PC-9 (cell line): Measurements from ENCODE around the gene C2CD2. TPM values are rescaled to one million over a fixed set of nuclear protein-coding genes. Genes with fewer than 3 reads are reported as not detected.

Experiments
- BruUV-seq: library from RNA; stranded (reverse); fragments of 400-500 nt; replicated peaks from 2 replicates; lab custom pipeline; 2021; lab: Mats Ljungman, UMichigan
- CTCF ChIA-PET: fragments of 300-600 bp; sonication (Branson Sonifier 250); formaldehyde crosslinking; loops from one replicate; lab custom pipeline; 2022; ENCODE audit warnings: antibody characterized with exemption; lab: Charles Lee
- POLR2A ChIA-PET: fragments of 300-600 bp; sonication (Branson Sonifier 250); formaldehyde crosslinking; loops from one replicate; lab custom pipeline; 2022; ENCODE audit warnings: antibody characterized with exemption; ENCODE audit not compliant: unreplicated experiment; lab: Charles Lee
- DNase-seq, 2 experiments: peaks; one replicate each; pipeline versions ENCODE4 v3.0.0 to v3.0.0-alpha.2; 2015 to 2022; ENCODE audit warnings: mixed read lengths in 1 of 2
- H2AFZ ChIP-seq: fragments of 200-600 bp; sonication (generic); 2 replicates; pipeline ENCODE4 v1.8.1; 2017; ENCODE audit warnings: antibody characterized with exemption
- H3F3A ChIP-seq: fragments of 200-600 bp; sonication (generic); 2 replicates; pipeline ENCODE4 v1.8.1; 2017; ENCODE audit warnings: antibody characterized with exemption, mild to moderate bottlenecking, low read depth; ENCODE audit not compliant: insufficient read depth
- H3K27ac ChIP-seq: fragments of 200-600 bp; sonication (generic); 2 replicates; pipeline ENCODE4 v1.6.1; 2016; ENCODE audit warnings: mixed run types
- H3K27me3 ChIP-seq: fragments of 200-600 bp; sonication (generic); 2 replicates; pipeline ENCODE4 v1.6.1; 2016; ENCODE audit warnings: low read depth, mixed run types; ENCODE audit not compliant: insufficient read depth
- H3K36me3 ChIP-seq: fragments of 200-600 bp; sonication (generic); 2 replicates; pipeline ENCODE4 v1.6.1; 2016; ENCODE audit warnings: low read depth, mixed run types
- H3K4me1 ChIP-seq: fragments of 200-600 bp; sonication (generic); replicated peaks from 2 replicates; pipeline ENCODE4 v1.6.1; 2016; ENCODE audit warnings: mixed run types; ENCODE audit not compliant: insufficient read depth
- H3K4me2 ChIP-seq: fragments of 200-600 bp; sonication (generic); 2 replicates; pipeline ENCODE4 v1.6.1; 2017; ENCODE audit warnings: mixed run types
- H3K4me3 ChIP-seq: fragments of 200-600 bp; sonication (generic); 2 replicates; pipeline ENCODE4 v1.6.1; 2016; ENCODE audit warnings: mixed run types
- H3K79me2 ChIP-seq: fragments of 200-600 bp; sonication (generic); 2 replicates; pipeline ENCODE4 v1.6.1; 2017; ENCODE audit warnings: low read depth, mixed run types
- H3K9me2 ChIP-seq: fragments of 200-600 bp; sonication (generic); 2 replicates; pipeline ENCODE4 v1.8.1; 2017; ENCODE audit warnings: mild to moderate bottlenecking; ENCODE audit not compliant: insufficient read depth
- H3K9me3 ChIP-seq: fragments of 200-600 bp; sonication (generic); 2 replicates; pipeline ENCODE4 v1.8.1; 2016; ENCODE audit warnings: low read depth; ENCODE audit not compliant: insufficient read depth
- H4K20me1 ChIP-seq: fragments of 200-600 bp; sonication (generic); 2 replicates; pipeline ENCODE4 v1.8.1; 2017; ENCODE audit not compliant: insufficient read depth
- CTCF ChIP-seq: fragments of 200-600 bp; sonication (generic); conservative IDR thresholded peaks from 2 replicates; pipeline ENCODE4 v1.6.1; 2017; ENCODE audit warnings: mixed run types, antibody characterized with exemption, mild to moderate bottlenecking, moderate library complexity
- EZH2 ChIP-seq: fragments of 200-600 bp; sonication (generic); IDR thresholded peaks from 2 replicates; pipeline ENCODE4 v1.8.0; 2017; ENCODE audit warnings: antibody characterized with exemption, low read depth
- intact Hi-C: fragments of 100-400 bp; cut with micrococcal nuclease; formaldehyde crosslinking; loops from one replicate; pipeline ENCODE4 v1.10.0; 2022; ENCODE audit not compliant: unreplicated experiment
- total RNA-seq: library from RNA; stranded (reverse); gene quantifications from 2 replicates; pipeline ENCODE4 v1.2.3, GENCODE V29; 2021

Gene C2CD2
- total RNA-seq, 1 experiment from 2014 or later = 26.8 TPM

GRCh38 chr21:41887667-41888066, 66.2 kb downstream of the C2CD2 start:
- no peaks in the 10 kb centered on the region for H3K79me2 ChIP-seq
- DNase-seq = no peak
- no peaks in the 10 kb centered on the region for H3F3A ChIP-seq
- CTCF ChIA-PET = no interaction called here
- H3K27me3 ChIP-seq = no peaks in the 10 kb centered on the region
- no peak overlapping the region for H3K4me2 ChIP-seq
- H2AFZ ChIP-seq = no peak overlapping the region
- peaks cover 18% of the 10 kb centered on the region for H3K4me1 ChIP-seq
- TF ChIP-seq CTCF (no peak), EZH2 (no peak)
- no peaks in the 10 kb centered on the region for H4K20me1 ChIP-seq
- H3K9me3 ChIP-seq = no peaks in the 10 kb centered on the region
- BruUV-seq = no TSS peak
- POLR2A ChIA-PET = no interaction called here
- H3K36me3 ChIP-seq = no peaks in the 10 kb centered on the region
- H3K4me3 ChIP-seq = no peak overlapping the region
- H3K27ac ChIP-seq = no peak overlapping the region
- intact Hi-C loops = no loop called here
- no peaks in the 10 kb centered on the region for H3K9me2 ChIP-seq

GRCh38 chr21:41886328-41886727, 67.5 kb downstream of the C2CD2 start:
- peaks cover 8% of the 10 kb centered on the region for H3K4me1 ChIP-seq
- no peak overlapping the region for H2AFZ ChIP-seq
- no peak overlapping the region for H3K4me3 ChIP-seq
- H3K27me3 ChIP-seq = no peaks in the 10 kb centered on the region
- H3K79me2 ChIP-seq = no peaks in the 10 kb centered on the region
- no peaks in the 10 kb centered on the region for H3K9me2 ChIP-seq
- ChIA-PET POLR2A (interaction anchor here (0.6 kb wide), 1 partner anchor 273 kb away, joined by 3 read pairs; no protein-coding TSS in a partner anchor), CTCF (interaction anchor here (0.7 kb wide), 1 partner anchor 436 kb away, joined by 3 read pairs; no protein-coding TSS in a partner anchor)
- intact Hi-C loops = no loop called here
- TF ChIP-seq EZH2 = no peak
- no peak for TF ChIP-seq CTCF
- no peaks in the 10 kb centered on the region for H3K36me3 ChIP-seq
- H3K4me2 ChIP-seq = no peak overlapping the region
- DNase-seq = no peak
- no TSS peak for BruUV-seq
- no peak overlapping the region for H3K27ac ChIP-seq
- H4K20me1 ChIP-seq = no peaks in the 10 kb centered on the region
- H3K9me3 ChIP-seq = no peaks in the 10 kb centered on the region
- H3F3A ChIP-seq = no peaks in the 10 kb centered on the region

GRCh38 chr21:41885341-41886024, 68.3 kb downstream of the C2CD2 start:
- no peak overlapping the region for H3K4me3 ChIP-seq
- H4K20me1 ChIP-seq = no peaks in the 10 kb centered on the region
- TF ChIP-seq CTCF = no peak
- TF ChIP-seq EZH2 = no peak
- no peak overlapping the region for H2AFZ ChIP-seq
- intact Hi-C loops = no loop called here
- H3K79me2 ChIP-seq = no peaks in the 10 kb centered on the region
- CTCF ChIA-PET = no interaction called here
- H3K9me3 ChIP-seq = no peaks in the 10 kb centered on the region
- no peaks in the 10 kb centered on the region for H3K4me1 ChIP-seq
- no peaks in the 10 kb centered on the region for H3F3A ChIP-seq
- H3K27ac ChIP-seq = no peak overlapping the region
- H3K4me2 ChIP-seq = no peak overlapping the region
- H3K9me2 ChIP-seq = no peaks in the 10 kb centered on the region
- POLR2A ChIA-PET = no interaction called here
- no TSS peak for BruUV-seq
- no peak for DNase-seq
- H3K27me3 ChIP-seq = no peaks in the 10 kb centered on the region
- H3K36me3 ChIP-seq = no peaks in the 10 kb centered on the region
